HG03280 (cell line): ENCODE data around the gene FOXS1.
"Not testable (repeated sequence)": the region's sequence is repeated elsewhere in the genome, so short reads cannot be mapped to it uniquely, and the experiment has no call there.

Experiments used
- ATAC-seq: cut with Tn5 transposase; IDR thresholded peaks from one replicate; pipeline ENCODE4 v1.9.1; 2021; ENCODE audit warnings: mild to moderate bottlenecking, moderate library complexity; ENCODE audit not compliant: unreplicated experiment

The FOXS1 gene

DNA sequence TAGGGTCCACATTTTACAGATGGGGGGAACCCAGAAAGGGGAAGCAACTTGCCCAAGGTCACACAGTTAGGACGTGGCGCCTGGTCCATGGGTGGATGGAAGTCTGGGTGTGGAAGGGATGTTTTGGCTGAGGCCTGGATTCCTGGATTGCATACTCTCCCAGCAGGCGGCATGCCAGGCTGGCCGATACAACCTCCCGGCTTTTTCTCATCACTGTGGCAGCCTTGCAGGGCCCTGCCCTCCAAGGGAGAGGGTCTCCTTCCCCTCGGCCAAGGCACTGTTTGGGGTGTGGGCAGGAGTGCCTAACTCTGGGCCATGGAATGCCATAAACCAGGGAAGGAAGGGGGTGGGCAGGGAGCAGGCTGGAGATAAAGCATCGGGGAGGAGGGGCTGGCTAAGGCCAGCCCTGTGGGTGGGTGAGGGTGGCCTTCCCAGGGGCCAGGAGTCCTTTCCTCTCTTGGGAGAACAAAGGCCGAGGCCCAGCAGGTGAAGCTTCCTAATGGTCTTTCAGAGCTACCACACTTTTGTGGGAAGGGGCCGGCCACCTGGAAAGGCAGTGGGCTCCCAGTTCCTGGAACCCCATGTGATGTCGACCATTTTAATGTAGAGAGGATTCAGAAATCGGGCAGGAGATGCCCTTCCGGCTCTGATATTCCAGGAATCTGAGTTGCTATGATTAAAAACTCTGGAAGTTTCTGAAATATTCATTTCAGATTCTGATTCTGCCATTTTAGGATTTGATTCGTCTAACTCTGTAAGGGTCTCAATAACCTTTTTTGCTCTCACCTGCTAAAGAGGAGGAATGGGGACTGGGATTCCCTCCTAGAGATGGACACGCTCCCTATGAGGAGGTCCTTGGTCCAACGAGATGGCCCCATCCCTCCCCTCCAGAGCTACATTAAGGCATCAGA lies 4.2 kb downstream of the FOXS1 start:
- ATAC-seq = no peak

DNA sequence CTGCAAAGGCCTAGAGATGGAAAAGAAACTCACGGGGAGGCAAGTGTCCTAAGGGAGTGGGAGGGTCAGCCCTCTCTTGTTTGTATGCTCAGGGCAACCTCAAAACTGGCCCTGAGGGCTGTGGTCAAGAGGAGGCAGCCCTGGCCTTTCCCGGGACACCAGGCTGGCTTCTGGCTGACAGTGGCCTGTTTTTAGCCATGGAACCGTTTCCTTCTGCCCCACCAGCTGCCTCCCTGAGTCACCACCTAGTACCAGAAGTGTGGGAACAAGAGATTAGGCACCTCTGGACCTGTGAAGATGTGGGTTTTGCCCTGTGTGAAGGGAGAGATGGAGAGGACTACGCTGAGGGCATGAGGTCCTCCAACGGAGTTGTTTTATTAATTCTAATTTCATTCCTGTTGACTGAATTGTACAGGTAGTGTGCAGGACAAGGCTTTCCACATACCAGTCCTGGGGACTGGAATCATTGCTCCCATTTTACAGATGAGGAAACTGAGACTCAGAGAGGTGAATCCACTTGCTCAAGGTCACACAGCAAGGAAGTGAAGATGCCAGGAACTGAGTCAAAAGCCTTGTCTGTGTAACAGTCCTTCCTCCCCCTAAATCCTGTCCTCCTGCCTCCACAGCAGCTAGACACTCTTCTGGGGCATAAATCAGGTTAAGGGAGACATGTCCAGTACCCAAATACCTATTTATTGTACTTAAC lies 5.5 kb downstream of the FOXS1 start:
- no peak for ATAC-seq

DNA sequence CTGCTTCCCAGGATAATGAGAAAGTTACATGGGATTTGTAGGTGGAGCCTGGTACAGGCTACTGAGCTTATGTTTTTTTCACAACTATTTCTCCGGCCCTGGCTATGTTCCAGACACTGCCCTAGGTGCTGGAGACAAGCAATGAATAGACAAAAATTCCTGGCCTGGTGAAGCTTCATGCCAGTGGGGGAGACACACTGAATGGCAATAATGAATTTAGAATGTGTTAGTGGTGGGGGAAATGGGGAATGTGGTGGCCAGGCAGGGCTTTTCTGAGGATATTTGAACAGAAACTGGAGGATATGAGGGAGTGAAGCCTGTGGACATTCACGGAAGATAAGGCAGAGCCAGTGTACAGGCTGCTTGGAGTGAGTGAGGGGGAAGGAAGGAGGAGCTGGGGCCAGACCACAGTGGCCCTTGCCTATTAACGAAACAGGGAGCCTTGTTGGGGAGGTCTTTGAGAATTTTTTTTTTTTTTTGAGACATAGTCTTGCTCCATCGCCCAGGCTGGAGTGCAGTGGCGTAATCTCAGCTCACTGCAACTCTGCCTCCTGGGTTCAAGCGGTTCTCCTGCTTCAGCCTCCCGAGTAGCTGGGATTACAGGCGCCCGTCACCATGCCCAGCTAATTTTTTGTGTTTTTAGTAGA lies 6.6 kb downstream of the FOXS1 start:
- no peak for ATAC-seq

DNA sequence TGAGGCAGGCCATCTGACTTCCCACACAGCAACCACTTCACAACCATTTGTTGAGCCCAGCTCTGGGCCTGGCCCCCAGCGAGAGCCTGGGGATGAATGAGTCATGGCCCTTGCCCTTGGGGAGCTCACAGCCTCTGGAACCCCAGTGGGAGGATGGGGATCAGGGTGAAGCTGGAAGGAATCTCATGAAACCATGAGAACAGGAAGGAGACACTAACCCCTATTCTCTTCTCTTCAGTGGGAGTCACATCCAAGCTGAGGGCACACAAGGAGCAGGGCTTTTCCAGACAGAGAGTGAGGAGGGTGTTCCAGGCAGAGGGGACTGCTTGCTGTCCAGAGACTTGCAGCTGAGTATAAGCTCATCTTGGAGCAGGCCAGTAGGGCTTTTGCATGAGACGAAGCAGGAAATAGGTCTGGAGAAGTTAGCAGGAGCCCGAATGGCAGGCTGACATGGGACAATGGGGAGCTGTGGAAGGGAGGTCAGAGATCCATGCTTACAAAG lies 7.5 kb downstream of the FOXS1 start:
- no peak for ATAC-seq

DNA sequence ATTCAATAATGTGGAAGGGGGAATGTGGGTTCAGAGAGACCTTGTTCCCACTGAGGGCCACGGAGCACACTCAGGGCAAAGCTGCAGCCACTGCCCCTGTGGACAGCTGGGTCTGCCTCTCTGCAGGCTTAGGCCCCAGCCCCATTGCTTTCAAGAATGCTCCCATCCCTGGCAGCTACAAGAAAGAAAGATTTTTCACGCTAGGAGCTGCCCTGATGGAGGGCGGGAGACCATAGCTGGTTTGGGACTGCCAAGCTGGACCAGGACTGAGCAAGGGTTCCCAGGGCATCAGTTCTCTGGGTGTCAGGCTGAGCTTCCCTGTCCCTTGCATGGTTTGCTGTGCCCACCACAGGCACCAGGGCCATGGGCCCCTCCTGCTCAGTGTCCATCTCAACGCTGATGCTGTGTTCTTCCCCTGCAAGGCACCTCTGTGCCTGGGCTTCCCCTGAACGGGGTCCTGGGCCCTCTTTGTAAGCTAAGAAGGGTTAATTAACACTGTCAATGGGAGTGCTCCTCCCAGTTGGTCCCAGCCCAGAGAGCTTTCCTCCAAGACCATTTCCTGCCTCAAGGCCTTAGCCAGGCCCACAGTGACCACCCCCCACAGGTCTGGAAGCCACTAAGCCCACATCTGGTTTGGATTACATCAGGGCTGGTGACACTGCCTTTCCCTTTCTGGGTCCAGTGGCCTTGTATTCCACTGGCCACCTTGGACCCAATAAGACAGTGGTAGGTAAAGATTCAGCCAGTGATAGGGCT lies 8.4 kb downstream of the FOXS1 start:
- ATAC-seq = no peak

DNA sequence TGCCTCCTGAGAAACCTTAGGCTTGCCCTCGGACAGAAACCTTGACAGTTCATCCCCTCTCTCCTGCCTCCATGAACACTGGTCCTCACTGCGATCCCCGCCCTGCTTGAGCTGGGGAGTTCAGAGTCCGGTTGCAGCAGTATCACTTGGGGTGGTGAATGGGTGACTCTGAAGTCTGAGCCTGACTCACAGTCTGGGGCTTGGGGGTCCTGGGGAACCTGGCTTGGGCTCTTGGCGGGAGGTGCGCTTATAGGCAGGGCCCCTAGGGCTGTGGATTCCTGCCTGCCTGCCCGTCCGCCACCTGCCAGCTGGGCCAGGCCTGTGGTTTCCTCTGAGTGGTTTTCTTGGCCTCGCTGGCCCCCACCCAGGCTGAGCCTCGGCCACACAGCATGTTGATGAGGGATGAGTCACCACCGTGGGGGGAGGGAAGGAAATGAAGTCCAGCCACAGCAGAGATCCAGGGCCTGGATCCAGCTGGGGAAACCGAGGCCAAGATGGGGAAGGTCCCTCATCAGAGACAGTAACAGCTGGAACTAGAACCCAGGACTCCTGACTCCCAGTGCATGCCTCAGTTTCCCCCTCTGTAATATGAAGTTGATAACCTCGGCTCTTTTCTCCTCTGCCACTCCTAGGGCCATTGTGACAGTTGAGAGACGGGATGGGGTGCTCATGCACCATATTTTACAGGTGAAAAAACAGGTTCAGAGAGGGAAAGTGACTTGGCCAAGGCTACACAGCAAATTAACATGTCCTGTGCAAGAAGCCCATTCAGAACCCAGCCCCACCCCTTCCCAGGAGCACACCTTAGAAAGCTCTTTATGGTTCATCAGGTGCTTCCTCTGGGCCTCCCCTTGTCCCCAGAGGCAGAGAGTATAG lies 9.2 kb downstream of the FOXS1 start:
- ATAC-seq = peak; percentile 60

DNA sequence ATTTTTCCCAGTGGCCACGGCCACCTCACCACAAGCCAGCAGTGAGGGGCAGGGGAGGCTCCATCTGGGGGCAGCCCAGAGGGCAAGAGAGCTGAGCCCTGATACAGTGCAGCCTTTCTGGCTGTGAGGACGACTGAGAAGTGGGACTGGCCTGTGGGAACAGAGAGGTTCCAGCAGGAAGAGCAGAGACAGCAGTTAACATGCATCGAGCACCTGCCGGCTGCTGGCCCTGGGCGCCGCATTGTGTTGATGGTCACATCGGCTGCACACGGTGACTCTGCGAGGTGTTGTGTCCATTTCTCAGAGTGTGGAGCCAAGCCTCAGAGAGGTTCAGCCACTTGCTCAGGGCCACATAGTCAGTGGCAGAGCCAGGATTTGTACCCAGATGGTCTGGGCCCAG lies 9.8 kb downstream of the FOXS1 start:
- ATAC-seq = no peak

DNA sequence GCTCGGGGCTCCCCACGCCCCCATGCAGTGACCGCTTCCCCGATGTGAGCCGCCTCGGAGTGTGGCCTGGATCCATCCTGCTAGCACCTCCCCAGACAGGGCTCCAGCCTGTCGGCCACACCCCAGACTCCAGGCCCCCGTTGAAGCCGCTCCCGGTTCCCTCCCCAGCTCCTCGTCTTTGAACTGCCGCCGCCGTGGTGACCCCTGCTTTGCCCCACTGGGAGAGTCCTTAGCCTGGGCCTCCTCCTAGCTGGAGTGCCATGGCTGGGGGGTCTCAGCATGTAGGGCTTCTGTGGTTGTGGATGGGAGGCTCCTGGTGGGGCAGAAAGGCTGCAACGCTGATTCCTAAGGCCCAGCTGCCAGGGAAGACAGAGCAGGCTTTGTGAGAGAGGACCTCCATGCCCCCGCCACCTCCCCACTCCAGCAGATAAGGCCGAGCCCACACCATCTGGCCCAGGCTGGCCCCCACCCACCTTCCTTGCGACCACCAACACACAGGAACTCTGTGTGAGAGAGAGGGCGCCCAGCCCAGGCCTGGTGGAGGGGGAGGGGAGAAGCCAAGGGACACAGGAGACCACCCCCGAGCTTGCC lies 11.4 kb downstream of the FOXS1 start:
- ATAC-seq = no peak

DNA sequence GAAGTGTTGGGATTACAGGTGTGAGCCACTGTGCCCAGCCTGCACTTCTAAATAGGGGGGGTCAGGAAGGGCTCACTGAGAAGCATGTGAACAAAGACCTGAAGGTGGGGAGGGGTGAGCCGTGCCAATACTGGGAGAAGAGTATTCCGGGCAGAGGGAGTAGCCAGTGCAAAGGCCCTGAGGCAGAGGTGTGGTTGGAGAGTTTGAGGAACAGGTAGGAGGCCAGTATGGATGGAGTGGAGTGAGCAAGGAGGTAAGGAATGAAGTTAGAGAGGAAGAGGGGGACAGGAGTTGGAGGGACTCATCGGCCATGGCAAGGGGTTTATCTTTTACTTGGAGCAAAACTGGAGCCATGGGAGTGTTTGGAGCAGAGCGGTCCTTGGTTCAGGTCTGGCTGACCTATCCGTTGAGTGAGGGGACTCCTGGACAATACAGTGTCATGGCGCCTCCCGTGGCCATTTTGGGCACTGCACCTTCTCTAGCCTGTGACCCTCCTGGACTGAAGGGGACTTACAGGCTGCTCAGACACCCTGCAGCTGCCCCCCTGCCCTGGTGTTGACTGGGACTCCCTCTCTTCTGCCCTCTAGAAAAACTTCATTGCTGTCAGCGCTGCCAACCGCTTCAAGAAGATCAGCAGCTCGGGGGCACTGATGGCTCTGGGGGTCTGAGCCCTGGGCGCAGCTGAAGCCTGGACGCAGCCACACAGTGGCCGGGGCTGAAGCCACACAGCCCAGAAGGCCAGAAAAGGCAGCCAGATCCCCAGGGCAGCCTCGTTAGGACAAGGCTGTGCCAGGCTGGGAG lies 12.1 kb downstream of the FOXS1 start:
- no peak for ATAC-seq

DNA sequence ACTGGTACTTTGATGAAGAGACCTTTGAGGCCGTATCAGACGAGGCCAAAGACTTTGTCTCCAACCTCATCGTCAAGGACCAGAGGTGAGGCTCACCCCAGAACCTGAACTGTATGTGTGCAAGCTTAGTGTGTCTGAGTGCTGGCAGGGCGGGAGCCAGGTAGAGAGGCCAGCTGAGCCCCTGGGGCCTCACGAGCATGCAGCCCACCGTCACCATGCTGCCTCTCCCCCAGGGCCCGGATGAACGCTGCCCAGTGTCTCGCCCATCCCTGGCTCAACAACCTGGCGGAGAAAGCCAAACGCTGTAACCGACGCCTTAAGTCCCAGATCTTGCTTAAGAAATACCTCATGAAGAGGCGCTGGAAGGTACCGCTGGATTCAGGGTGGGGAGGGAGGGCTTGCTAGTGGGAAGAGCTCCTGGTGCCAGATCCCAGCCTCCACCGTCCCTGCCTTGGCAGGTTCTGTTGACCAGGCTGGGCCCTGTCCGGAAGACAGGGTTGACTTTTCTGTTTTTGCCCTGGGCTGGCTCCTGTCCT lies 13.6 kb downstream of the FOXS1 start:
- no peak for ATAC-seq

DNA sequence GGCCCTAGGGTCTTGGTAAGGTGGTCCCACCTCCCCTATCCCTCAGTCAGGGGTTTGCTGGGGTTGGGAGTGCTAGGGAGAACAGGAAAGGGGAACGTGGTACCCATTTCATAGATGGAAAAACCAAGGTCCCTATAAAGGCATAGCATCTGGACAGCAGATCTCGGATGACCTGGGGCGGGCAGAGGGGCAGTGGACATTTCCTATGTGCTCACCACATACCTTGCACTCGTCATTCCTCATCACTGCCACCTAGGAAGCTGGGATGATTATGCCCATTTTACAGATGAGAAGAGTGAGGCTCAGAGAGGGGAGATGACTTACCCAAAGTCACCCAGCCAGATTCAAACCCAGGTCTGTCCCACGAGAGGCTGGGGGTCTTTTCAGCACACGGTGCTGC lies 14.2 kb downstream of the FOXS1 start:
- ATAC-seq = no peak

DNA sequence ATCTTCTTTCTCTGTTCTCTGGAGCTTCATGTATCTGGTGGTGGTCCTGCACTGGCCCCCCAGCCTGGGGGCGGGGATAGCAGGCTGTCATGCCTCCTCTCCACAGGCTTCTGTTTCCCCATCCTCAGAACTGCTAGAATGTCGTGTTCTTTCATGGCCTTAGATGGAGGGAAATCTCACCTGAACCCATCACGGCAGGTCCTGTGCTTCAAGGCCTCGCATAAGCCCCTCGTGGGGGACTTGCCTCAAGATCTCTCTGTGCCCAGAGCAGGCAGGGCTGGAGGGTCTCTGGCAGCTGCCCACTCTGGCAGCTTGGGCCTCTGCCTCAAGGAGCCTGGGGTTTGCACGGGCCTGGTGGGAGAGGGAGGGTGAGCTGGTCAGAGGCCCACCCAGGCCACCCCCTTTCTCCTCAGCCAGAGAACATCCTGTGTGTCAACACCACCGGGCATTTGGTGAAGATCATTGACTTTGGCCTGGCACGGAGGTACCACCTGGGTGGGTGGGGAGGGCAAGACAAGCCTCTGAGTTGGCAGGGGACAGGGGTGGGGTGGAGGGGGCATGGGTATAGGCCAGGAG lies 14.9 kb downstream of the FOXS1 start:
- ATAC-seq = no peak

DNA sequence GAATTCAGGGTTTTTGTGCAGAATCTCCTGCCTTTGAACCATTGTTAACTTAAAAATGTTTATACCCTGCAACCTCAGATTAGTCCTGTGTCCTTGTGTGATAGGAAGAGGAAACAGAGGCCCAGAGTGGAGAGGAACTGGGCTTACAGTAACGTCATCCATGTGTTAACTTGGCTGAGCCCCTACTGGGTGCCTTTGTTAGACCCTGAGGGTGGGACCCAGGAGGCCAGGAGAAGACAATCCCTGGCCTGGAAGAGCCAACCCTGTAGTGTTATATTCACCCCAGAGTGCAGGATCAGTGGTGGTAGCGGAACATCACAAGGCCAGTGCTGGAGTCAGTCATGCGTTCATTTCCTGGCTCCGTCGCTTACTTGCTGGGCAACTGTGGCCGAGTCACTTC lies 15.7 kb downstream of the FOXS1 start:
- ATAC-seq = no peak

DNA sequence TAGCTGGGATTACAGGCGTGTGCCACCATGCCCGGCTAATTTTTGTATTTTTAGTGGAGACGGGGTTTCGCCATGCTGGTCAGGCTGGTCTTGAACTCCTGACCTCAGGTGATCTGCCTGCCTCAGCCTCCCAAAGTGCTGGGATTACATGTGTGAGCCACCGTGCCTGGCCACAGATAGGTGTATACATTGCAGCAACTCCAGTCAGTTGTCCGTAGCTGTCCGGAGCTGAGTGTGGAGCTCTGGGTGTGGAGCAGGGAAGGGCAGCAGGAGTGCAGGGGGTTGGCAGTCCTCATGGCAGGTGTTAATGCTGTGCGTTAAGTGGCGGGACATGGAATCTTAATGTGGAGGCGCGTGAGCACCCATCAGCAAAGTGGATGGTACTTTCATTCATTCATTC lies 17.4 kb downstream of the FOXS1 start:
- not testable (repeated sequence) for ATAC-seq

DNA sequence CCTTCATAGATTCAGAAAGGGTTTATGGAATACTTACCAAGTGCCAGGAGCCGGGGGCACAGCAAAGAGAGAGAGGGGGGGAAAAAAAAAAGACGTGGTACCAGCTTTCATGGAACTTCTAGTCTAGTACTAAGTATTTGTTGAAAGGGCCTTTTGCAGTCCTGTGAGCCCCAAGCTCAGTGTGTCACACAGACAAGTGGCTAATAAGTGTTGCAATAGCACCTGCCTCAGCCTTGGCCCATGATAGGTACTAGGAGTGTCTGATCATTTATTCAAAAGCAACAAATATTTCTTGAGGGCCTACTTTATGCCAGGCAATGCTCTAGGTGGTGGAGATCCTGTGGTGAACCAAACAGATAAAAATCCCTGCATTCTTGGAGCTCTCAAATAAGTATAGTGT lies 18.3 kb downstream of the FOXS1 start:
- ATAC-seq = no peak

DNA sequence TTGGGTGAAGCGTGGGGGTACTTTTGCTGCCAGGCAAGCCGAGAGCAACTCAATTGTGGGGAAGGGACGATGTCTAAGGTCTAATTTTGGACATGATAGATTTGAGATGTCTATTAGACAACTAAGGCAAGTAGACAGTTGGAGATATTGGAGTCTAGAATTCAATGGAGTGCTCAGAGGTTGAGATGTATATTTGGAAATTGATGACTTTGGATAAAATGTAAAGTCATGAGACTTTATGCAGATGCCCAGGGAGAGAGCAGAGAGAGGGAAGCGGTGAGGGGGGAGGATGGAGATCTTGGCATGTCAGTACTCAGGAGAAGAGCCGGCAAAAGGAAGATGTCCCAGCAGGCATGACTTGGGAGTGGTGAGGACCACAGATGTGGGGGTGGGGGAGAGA lies 19.3 kb downstream of the FOXS1 start:
- no peak for ATAC-seq

DNA sequence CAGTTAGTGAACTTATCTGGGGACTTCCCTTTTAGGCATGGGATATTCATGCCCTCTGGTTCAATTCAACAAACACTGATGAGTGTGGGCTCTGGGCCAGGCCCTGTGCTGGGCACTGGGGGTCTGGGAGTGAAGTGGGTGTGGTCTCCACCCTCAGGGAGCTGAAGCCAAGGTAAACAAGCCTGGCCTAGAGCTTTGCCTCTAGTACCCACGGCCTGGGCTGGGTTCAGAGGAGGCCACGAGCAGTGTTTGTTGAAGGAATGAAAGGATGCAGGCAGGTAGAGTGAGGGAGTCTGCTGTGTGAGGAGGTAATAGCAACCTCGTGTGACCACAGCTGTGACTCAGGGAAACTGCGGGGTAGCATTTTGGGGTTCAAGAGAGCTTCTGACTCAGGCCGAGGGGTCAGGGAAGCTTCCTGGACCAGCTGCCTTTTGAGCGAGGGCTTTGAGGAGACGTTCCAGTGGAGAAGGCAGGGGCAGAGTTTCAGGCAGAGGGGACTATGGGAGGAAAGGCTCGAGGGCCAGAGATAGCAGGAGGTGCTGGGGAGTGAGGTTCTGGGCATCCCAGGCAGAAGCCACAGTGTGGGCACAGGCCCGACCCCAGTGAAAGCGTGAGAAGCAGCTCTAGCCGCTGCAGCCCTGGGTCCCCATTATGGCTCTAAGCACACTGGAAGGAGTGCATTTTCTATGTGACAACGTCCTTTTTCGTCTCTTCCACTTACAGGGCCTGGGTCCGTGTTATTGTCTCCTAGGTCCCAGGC lies 20.7 kb downstream of the FOXS1 start:
- ATAC-seq = no peak
